Breast epithelium (tissue), 4 donors: Measurements from ENCODE around the gene SCAP. TPM values are rescaled to one million over a fixed set of nuclear protein-coding genes. Genes with fewer than 3 reads are reported as not detected.

Source experiments
- DNase-seq, 2 donors: peaks; one replicate each; pipeline ENCODE4 v3.0.0-alpha.2; 2019; ENCODE audit warnings: low spot score in 2 of 2
- H3K27ac ChIP-seq, 2 donors: fragments of 200-600 bp; sonication (generic) in 1 of 2; one replicate each; pipeline ENCODE4 v1.5.1; 2016 to 2019; ENCODE audit warnings: mild to moderate bottlenecking in 1 of 2
- H3K27me3 ChIP-seq, 2 donors: fragments of 200-600 bp; sonication (generic) in 1 of 2; one replicate each; pipeline versions ENCODE4 v1.5.1 to v1.6.0; 2017 to 2019; ENCODE audit warnings: control low read depth in 1 of 2, mild to moderate bottlenecking in 1 of 2
- H3K36me3 ChIP-seq: fragments of 200-600 bp; one replicate; pipeline ENCODE4 v1.5.1; 2019
- H3K4me1 ChIP-seq, 2 donors: fragments of 200-600 bp; sonication (generic); one replicate each; pipeline ENCODE4 v1.5.1; 2016 to 2019; ENCODE audit warnings: control low read depth in 1 of 2
- H3K4me3 ChIP-seq, 3 donors: fragments of 200-600 bp; sonication (generic); 1 replicate in 2 of 3; 2 replicates in 1 of 3; pipeline ENCODE4 v1.5.1; 2016 to 2019; ENCODE audit warnings: mild to moderate bottlenecking in 3 of 3, moderate library complexity in 2 of 3
- H3K9me3 ChIP-seq, 2 donors: fragments of 200-600 bp; sonication (generic) in 1 of 2; one replicate each; pipeline ENCODE4 v1.5.1; 2016 to 2019; ENCODE audit warnings: control low read depth in 1 of 2
- CTCF ChIP-seq, 3 donors: fragments of 450-650 bp; IDR thresholded peaks; one replicate each; pipeline ENCODE4 v1.5.1; 2016 to 2017; ENCODE audit warnings: antibody characterized with exemption in 3 of 3, mild to moderate bottlenecking in 3 of 3, moderate library complexity in 3 of 3
- POLR2A ChIP-seq: fragments of 450-650 bp; IDR thresholded peaks from one replicate; pipeline ENCODE4 v1.6.1; 2016; ENCODE audit warnings: antibody characterized with exemption, mild to moderate bottlenecking, moderate library complexity
- POLR2AphosphoS5 ChIP-seq, 3 donors: sonication (generic); formaldehyde crosslinking; IDR thresholded peaks; one replicate each; pipeline ENCODE4 v1.6.1; 2017; ENCODE audit warnings: antibody characterized with exemption in 3 of 3
- intact Hi-C: fragments of 100-400 bp; cut with DNase I; formaldehyde crosslinking; loops from one replicate; pipeline ENCODE4 v1.15.1; 2023; ENCODE audit warnings: low total_unique reads
- total RNA-seq, 3 donors: library from RNA; depleted of rRNA; stranded (reverse); fragments of >200 nt; gene quantifications; one replicate each; pipeline ENCODE4 v1.1.0, GENCODE V29; 2016

Gene SCAP
- total RNA-seq, 3 donors from 2014 or later = 54.7 to 78.0 (median 72.7) TPM

DNA sequence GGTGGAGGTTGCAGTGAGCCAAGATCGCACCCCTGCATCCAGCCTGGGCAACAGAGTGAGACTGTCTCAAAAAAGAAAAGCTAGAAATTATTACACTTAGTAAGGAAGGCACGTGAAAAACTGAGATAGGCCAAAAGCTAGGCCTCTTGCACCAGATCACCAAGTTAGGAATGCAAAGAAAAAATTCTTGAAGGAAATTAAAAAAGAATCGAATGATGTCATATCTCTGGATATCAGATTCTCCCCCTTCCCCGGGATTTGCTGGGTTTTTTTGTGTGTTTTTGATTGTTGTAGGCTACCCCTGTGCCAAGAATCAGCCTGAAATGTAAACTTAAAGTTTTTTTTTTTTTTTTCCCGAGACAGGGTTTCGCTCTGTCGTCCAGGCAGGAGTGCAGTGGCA is 77.5 kb downstream of the SCAP start:
- no peak overlapping the region for H3K27ac ChIP-seq
- peaks cover 0 to 11% of the 10 kb centered on the region in 2 donors for H3K4me1 ChIP-seq
- intact Hi-C loops = no loop called here
- no peaks in the 10 kb centered on the region for H3K36me3 ChIP-seq
- no peaks in the 10 kb centered on the region for H3K27me3 ChIP-seq
- no peak for DNase-seq
- TF ChIP-seq POLR2AphosphoS5 (IDR thresholded peaks at IDR 0.05) = no peak
- no peak for TF ChIP-seq POLR2A
- TF ChIP-seq CTCF (IDR thresholded peaks at IDR 0.05) = no peak
- no peak overlapping the region for H3K4me3 ChIP-seq
- H3K9me3 ChIP-seq = no peaks in the 10 kb centered on the region

DNA sequence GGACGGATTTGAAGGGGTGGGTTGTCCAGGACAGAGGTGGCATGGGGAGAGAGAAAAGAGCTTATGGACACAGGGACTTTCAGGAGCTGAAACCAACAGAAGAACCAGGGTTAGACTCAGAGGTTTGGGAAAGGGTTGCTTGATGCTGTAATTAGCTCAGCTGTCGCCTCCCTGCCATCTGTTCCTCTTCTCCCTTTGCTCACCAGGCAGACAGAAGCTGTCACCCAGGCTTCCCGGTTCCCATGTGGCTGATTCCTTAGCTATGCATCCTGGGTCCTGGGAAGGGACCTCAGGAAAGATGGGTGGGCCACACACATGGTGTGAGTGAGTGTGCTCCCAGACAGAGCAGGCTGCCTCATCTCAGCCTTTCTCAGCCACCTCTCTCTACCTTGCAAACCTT is 80.9 kb downstream of the SCAP start:
- Histone ChIP-seq H3K36me3 (no peaks in the 10 kb centered on the region), H3K4me1 (peaks cover 0 to 11% of the 10 kb centered on the region in 2 donors), H3K4me3 (no peak overlapping the region), H3K27ac (no peak overlapping the region), H3K9me3 (no peaks in the 10 kb centered on the region), H3K27me3 (no peaks in the 10 kb centered on the region)
- intact Hi-C loops = no loop called here
- no peak for DNase-seq
- no peak for TF ChIP-seq POLR2AphosphoS5 (IDR thresholded peaks at IDR 0.05)
- TF ChIP-seq POLR2A = no peak
- TF ChIP-seq CTCF (IDR thresholded peaks at IDR 0.05) = no peak

DNA sequence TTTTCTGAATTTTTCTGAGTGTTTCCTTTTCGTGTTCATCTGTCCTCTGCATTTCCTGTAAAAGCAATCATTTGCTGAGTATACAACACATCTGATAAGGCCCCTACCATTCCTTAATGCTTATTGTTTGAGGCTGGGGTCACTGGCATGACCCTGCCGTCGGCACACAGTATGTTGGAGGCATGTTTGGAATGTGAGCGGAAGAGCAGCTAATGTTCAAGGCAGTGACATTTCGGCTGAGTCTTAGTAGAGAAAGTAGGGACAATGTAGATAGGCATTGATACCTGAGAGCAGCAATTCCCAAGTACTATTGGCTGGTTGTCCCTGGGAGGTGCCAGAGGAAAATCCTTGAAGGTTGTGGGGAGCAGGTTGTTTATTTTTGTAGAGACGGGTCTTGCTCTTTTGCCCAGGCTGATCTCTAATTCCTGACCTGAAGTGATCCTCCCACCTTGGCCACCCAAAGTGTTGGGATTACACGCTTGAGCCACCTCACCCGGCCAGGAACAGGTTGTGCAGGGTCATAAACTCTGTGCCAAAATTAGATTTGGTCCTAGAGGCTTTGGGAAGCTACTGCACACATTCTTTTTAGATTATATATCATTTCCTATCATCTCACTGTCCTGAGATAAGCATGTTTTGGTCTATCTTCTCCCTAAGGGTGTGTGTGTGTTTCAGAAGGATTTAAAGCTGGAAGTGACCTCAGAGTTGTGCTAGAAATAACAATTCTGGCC is 81.4 kb downstream of the SCAP start:
- H3K27ac ChIP-seq = peak overlapping the region in 1 of 2 donors; percentile 6
- no peak overlapping the region for H3K4me3 ChIP-seq
- intact Hi-C loops = no loop called here
- H3K4me1 ChIP-seq = peaks cover 0 to 11% of the 10 kb centered on the region in 2 donors
- no peaks in the 10 kb centered on the region for H3K9me3 ChIP-seq
- no peak for DNase-seq
- H3K27me3 ChIP-seq = no peaks in the 10 kb centered on the region
- TF ChIP-seq POLR2AphosphoS5 (IDR thresholded peaks at IDR 0.05) (no peak), CTCF (IDR thresholded peaks at IDR 0.05) (no peak), POLR2A (no peak)
- H3K36me3 ChIP-seq = no peaks in the 10 kb centered on the region

DNA sequence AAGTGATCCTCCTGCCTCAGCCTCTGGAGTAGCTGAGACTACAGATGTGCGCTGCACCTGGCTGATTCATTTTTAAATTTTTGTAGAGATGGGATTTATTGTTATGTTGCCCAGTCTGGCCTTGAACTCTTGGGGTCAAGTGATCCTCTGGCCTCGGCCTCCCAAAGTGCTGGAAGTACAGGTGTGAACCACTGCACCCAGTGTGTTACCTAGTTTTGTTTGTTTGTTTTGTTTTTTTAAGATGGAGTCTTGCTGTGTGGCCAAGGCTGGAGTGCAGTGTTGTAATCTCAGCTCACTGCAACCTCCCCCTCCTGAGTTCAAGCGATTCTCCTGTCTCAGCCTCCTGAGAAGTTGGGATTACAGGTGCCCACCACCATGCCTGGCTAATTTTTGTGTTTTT is 82.8 kb downstream of the SCAP start:
- no peak for TF ChIP-seq POLR2AphosphoS5 (IDR thresholded peaks at IDR 0.05)
- no peak for TF ChIP-seq CTCF (IDR thresholded peaks at IDR 0.05)
- TF ChIP-seq POLR2A = no peak
- no peaks in the 10 kb centered on the region for H3K36me3 ChIP-seq
- H3K4me3 ChIP-seq = no peak overlapping the region
- no peak for DNase-seq
- H3K27me3 ChIP-seq = no peaks in the 10 kb centered on the region
- no peak overlapping the region for H3K27ac ChIP-seq
- H3K9me3 ChIP-seq = no peaks in the 10 kb centered on the region
- intact Hi-C loops = no loop called here
- peaks cover 0 to 11% of the 10 kb centered on the region in 2 donors for H3K4me1 ChIP-seq

DNA sequence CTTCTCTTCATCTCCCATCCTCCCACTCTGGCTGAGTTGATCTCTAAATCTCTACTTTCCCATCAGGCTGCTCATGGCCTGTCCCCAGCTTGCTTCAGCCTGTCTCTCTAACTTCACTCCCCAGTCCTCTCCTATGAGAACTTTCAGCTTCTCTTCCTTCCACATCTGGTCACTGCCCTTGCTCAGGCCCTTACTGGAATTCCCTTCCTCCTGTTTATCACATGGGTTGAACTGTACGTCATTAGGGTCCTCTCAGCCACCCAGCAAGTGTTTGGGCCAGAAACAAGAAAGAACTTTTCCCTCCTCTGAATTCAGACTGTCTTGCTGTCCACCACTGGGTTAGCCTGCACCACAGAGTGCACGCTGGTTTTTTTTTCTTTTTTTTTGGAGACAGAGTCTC is 89.9 kb downstream of the SCAP start:
- Histone ChIP-seq H3K36me3 (no peaks in the 10 kb centered on the region), H3K4me1 (peaks cover 0 to 9% of the 10 kb centered on the region in 2 donors), H3K27ac (peak overlapping the region in 1 of 2 donors; percentile 49), H3K27me3 (no peaks in the 10 kb centered on the region), H3K9me3 (no peaks in the 10 kb centered on the region), H3K4me3 (no peak overlapping the region)
- no peak for DNase-seq
- intact Hi-C loops = no loop called here
- TF ChIP-seq POLR2A (no peak), POLR2AphosphoS5 (IDR thresholded peaks at IDR 0.05) (no peak), CTCF (IDR thresholded peaks at IDR 0.05) (no peak)
